ENCODE results near the gene EPHA5.

DNA sequence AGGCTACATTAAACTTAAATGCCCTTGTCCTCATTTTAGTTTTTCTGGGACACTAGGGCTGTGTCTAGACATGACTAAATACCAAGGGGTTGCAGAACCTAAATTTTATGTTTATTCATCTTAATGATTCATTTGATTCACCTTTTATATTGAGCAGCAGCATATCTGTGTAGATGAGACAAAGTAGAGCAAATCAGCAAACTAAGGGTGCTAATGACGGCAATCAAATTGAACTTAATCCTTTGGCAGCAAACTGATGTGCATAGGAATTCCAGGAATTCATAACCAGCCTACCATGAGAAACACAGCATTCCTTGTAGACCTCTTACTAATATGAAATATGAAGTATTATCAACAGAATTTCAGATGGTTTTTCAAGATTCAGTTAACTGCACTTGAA, 25.1 kb downstream of the EPHA5 start:
- no peak for TF ChIP-seq POLR2A (conservative IDR thresholded peaks at IDR 0.05)
- TF ChIP-seq NELFE (IDR thresholded peaks at IDR 0.05; ENCODE audit: insufficient read depth, insufficient read length): no peak
- TF ChIP-seq, protein P1, sequence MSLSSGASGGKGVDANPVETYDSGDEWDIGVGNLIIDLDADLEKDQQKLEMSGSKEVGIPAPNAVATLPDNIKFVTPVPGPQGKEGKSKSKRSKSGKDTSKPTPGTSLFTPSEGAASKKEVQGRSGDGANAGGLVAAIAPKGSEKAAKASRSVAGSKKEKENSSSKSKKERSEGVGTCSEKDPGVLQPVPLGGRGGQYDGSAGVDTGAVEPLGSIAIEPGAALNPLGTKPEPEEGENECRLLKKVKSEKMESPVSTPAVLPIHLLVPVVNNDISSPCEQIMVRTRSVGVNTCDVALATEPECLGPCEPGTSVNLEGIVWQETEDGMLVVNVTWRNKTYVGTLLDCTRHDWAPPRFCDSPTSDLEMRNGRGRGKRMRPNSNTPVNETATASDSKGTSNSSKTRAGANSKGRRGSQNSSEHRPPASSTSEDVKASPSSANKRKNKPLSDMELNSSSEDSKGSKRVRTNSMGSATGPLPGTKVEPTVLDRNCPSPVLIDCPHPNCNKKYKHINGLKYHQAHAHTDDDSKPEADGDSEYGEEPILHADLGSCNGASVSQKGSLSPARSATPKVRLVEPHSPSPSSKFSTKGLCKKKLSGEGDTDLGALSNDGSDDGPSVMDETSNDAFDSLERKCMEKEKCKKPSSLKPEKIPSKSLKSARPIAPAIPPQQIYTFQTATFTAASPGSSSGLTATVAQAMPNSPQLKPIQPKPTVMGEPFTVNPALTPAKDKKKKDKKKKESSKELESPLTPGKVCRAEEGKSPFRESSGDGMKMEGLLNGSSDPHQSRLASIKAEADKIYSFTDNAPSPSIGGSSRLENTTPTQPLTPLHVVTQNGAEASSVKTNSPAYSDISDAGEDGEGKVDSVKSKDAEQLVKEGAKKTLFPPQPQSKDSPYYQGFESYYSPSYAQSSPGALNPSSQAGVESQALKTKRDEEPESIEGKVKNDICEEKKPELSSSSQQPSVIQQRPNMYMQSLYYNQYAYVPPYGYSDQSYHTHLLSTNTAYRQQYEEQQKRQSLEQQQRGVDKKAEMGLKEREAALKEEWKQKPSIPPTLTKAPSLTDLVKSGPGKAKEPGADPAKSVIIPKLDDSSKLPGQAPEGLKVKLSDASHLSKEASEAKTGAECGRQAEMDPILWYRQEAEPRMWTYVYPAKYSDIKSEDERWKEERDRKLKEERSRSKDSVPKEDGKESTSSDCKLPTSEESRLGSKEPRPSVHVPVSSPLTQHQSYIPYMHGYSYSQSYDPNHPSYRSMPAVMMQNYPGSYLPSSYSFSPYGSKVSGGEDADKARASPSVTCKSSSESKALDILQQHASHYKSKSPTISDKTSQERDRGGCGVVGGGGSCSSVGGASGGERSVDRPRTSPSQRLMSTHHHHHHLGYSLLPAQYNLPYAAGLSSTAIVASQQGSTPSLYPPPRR (CRISPR knock-in tag; IDR thresholded peaks at IDR 0.05; ENCODE audit: borderline replicate concordance): no peak
- no peak for TF ChIP-seq ZNF764 (CRISPR knock-in tag; IDR thresholded peaks at IDR 0.05; ENCODE audit: low read depth)
- no peak for TF ChIP-seq ETV6 (IDR thresholded peaks at IDR 0.05; ENCODE audit: borderline replicate concordance in 1 of 2, low read depth in 2 of 2, low read length in 1 of 2)
- no peak for TF ChIP-seq ETV6 (CRISPR knock-in tag; IDR thresholded peaks at IDR 0.05; ENCODE audit: borderline replicate concordance)
- no peak for TF ChIP-seq GTF2F1 (IDR thresholded peaks at IDR 0.05; ENCODE audit: low read depth, low read length)
- TF ChIP-seq MAFF (IDR thresholded peaks at IDR 0.05; ENCODE audit: low read length): no peak
- TF ChIP-seq RAD21 (CRISPR knock-in tag; conservative IDR thresholded peaks at IDR 0.05 in 1 of 2, IDR thresholded peaks at IDR 0.05 in 1 of 2): no peak
- TF ChIP-seq POLR2AphosphoS5 (IDR thresholded peaks at IDR 0.05; ENCODE audit: control insufficient read depth, insufficient read depth, low read depth, low read length): no peak

All from K562 (cell line).